Stimulated activated CD4-positive, alpha-beta T cell treated with anti-CD3 and anti-CD28 coated beads, Interleukin-4, amount 100 ng/mL, for 48 hours (primary cell): Measurements from ENCODE around the gene CEP63.

Source experiments
- DNase-seq, 2 donors: peaks; one replicate each; pipeline ENCODE4 v3.0.0-alpha.2; 2020; ENCODE audit warnings: low read depth in 2 of 2

CEP63 gene

DNA sequence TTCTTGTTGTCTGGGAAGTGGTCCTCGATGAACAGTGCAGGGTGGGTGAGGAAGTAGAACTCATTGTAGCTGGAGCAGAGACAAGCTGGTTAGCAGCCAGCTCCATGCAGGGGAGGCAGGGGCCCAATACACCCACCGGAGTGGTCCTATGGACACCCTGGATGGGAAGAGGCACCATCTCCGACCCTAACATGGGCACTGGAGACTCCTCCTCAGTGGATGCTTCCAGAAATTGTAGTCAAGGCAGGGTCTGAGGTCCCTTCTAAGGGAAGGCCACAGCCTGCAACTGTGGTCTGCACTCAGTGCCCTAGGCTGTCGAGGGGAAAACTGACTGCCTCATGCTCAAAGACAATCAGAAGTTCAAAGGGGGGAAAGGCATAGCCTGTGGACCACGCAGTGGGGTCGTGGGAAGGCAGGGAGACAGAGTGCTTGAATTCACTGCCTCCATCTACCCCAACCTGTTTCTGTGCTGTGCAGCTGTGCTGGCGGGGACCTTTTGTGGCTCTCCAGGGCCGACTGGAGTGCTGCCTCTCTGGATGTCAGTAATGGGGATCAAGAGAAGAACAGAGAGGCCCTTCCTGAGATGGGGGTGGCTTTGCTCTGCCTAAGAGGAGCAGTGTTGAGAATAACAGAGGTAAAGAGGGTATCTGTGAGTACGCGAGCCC is 123.0 kb downstream of the CEP63 start:
- no peak for DNase-seq

DNA sequence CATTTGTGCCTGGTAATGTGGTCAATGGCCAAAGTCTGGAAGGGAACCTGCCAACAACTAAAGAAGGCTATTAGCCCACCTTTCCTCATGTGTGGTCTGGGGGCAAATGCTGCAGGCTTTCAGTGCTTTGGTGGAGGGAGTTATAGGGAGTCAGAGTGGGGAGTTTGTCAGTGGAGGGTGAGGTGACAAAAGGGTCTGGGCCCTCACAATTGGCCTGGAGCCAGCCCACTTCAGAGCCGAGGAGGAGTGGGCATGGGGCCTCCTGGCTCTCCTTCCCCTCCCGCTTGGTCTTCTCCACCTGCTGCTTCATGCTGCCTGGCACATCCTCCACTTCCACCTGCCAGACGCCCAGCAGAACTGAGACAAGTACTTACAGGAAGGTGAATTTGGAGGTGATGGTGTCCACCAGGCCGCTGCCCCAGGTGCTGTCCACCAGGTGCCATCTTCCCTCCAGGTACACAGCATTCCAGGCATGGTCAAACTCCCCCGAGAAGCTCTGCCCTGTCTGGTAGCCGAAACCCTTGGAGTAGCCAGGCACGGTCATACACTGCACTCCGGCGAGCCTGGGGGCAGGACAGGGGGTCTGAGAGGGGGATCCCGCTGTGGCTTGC is 124.1 kb downstream of the CEP63 start:
- no peak for DNase-seq

- DNase-seq = no peak
Measured at GRCh38 chr3:134610432-134611385, 124.9 kb downstream of the CEP63 start.

GRCh38 chr3:134611516-134611915 is 125.7 kb downstream of the CEP63 start:
- no peak for DNase-seq

DNA sequence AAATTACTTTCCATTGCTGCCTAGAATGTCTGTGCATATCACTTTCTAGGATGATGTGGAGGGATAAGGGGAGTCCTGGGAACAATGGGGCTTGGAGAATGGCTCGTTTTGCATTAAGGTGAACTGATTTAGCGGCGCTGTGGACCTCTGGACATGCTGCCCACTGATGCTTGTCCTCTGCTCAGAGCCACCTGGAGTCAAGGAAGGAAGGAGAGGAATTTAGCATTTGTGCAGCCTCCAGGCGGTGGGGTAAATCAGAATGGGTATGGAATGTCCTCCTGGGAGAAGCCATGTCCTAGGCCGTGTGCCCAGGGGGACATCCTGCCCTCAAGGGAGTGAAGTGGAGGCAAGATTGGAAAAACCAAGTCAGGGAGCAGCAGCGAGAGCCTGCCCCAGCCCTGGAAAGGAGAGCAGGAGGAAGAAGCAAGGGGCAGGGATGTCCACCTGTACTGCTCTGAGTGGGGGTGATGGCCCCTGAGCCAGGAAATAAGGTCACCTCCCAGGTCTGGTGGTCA is 127.2 kb downstream of the CEP63 start:
- no peak for DNase-seq

GRCh38 chr3:134614955-134615354 is 129.1 kb downstream of the CEP63 start:
- no peak for DNase-seq

- DNase-seq = no peak
Measured at GRCh38 chr3:134615743-134616142, 129.9 kb downstream of the CEP63 start.

- no peak for DNase-seq
Measured at GRCh38 chr3:134617608-134618477, 132.0 kb downstream of the CEP63 start.

DNA sequence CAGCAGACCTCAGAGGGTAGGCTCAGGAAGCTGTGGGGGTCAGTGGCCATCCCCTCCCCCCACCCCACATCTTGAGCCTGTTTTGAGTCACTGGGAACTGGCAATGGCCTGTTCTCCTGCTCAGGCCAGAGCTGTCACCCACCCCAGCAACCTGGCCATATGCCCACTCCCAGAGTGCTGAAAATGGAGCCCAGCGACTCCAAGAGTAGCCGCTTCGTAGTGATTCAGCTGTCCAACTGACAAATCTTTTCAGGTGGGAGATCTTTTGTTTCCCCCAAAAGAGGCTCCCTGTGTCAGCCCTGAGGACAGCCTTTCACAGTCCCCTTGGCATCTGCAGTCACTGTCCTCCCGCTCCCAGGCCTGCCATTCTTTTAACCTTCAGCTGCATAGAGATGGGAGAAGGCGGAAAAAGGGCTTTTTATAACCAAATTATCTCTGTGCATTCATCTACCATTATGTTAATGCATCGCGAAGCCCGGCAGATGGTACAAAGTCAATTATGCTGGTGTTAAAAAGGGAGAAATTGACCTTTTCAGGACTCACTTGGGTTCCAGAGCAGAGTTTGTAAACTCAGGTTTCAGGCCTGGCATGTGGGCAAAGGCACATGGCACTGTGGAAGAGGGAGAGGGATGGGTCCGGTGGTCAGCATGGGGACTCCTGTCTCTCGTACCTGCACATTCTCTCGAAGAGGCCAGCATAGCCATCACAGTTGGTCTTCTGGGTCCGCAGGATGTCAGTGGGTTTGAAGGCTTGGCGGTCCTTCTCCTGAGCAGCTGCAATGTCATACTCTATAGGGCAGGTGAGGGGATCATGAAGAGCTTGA is 132.8 kb downstream of the CEP63 start:
- no peak for DNase-seq

GRCh38 chr3:134619301-134619615 is 133.4 kb downstream of the CEP63 start:
- DNase-seq = no peak

DNA sequence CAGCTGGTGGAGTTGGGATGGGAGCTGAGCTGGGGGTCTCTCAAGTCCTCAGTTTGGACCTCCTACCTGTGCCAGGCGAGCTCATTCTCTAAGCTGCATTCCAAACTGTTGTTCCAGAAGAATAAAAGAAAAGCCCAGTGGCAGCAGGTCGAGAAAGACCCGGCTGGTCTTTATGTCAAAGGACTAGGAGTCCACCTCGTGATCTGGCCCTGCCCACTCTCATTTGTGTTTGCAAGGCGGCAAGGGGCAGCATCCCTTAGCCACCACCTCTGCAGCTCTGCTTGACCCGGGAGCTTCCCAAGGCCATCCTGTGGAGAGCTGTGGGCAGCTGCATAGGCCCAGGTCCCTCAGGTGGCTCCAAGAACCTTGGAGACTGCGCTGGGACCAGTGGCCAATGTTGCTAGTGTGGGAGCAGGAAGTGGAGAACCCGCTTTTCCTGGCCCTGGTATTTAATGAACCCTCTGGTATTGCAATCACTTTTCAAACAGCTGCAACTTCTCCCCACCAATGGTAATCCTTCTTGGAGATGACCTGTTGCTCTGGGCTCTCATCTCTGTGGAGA is 134.1 kb downstream of the CEP63 start:
- DNase-seq = no peak

DNA sequence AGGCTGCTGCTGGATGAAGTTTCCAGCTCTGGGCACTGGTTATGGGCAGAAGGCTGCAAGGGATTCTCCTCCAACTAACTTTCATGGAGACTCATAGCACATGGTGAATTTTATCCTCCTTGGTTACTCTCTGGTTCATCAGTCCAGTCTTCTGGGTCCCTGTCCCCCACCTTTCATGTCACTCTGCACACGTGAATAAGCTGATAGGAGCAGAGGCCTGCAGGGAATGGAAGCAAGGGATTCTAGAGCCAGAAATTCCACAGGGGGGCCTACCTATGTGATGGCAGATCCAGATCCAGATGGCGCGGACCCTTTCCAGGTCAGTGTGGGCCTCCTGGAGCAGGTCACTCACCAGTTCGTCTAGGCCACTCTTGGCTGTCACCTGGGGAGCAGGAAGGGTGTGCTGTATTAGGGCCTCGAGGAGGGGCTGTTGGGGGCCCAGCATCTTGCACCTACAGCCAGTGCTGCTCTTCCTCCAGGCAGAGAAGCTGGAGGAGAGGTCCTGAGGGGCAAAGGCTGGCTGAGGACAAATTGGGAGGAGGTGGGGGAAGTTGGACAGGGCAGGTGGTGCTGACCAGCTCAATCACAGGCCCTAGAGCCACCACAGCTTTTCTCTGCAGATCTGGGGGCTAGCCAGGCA is 134.7 kb downstream of the CEP63 start:
- no peak for DNase-seq

- no peak for DNase-seq
Measured at GRCh38 chr3:134621854-134622253, 136.0 kb downstream of the CEP63 start.

- no peak for DNase-seq
Measured at GRCh38 chr3:134622806-134623365, 137.0 kb downstream of the CEP63 start.

DNA sequence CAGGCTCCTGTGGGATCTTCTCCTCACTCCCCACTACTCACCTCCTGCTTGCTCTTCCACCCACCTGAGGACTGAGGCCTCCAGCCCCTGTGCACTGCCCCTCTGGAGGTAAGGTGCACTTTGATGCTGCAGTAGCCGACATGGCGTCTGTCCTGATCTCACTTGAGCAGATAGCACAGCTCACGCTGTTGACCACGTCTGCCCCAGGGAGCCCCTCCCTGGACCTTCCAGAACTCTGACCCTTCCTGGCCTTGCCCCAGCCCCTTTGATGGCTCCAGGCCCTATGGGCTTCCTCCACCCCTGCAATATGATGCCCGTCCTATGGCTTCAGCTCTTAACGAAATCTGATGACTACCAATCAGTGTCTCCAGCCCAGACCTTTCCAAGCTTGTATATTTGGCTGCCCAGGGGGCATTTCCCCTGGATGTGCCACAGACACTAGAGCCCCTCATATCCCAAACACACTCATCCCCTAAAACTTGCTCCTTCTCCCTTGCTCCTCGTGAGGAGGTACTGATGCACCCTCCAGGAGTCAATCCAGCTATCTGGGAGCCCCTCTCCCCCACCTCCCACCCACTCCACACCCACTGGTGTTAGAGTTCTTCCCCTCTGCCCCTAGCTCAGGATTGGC is 137.9 kb downstream of the CEP63 start:
- DNase-seq = no peak
